BE2C (cell line): Measurements from ENCODE around the gene NFIB.

Source experiments
- DNase-seq: peaks from one replicate; pipeline ENCODE4 v3.0.0-alpha.2; 2020
- H3K27me3 ChIP-seq: fragments of 250-450 bp; sonication (Bioruptor Pico); 2 replicates; pipeline ENCODE4 v1.5.1; 2020; ENCODE audit warnings: mild to moderate bottlenecking
- H3K36me3 ChIP-seq: fragments of 250-450 bp; sonication (Bioruptor Pico); 2 replicates; pipeline ENCODE4 v1.5.1; 2020; ENCODE audit warnings: mild to moderate bottlenecking
- H3K4me1 ChIP-seq: fragments of 250-450 bp; sonication (Bioruptor Pico); 2 replicates; pipeline ENCODE4 v1.5.1; 2020
- H3K4me3 ChIP-seq: 2 replicates; pipeline ENCODE4 v1.5.1; 2011; ENCODE audit warnings: low read depth, low read length
- H3K9me3 ChIP-seq: fragments of 250-450 bp; sonication (Bioruptor Pico); 2 replicates; pipeline ENCODE4 v1.5.1; 2020
- TF ChIP-seq, protein P1 (sequence below): IDR thresholded peaks from 2 replicates; pipeline ENCODE4 v1.5.1; 2012; ENCODE audit warnings: mild to moderate bottlenecking, low read depth, low read length

Gene NFIB

DNA sequence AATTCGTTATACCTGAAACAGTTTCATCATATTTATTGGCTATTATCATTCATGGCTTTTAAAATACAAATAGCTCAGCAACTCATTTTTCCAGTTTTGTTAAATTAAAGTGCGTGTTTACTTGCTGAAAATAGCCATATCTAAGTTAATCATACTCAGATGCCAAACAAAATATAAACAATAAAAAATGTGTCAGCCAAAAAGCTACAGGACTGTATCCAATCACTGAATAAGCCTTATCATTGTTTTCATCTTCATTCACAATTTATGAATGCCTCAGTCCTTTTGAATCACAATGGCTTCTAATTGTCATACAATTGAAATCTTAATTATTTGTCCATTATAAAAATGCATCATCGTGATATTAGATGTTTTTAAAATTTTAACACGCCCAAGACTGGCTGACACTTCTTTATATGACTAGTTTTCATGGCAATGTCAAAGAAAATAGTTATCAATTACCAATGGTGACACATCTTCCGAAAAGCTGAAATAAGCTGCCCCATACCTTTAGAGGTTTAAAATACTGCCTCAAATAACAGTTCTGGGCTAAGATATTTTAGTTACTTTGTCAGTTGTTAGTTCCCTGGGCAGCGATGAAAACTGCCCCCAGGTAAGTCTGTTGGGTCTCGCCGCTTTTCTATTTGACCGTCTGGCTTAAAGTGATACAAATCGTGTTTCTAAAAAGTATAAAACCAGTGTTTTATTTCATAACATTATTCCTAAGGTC, 1.8 kb downstream of the NFIB start:
- no peak for DNase-seq
- TF ChIP-seq, protein P1, sequence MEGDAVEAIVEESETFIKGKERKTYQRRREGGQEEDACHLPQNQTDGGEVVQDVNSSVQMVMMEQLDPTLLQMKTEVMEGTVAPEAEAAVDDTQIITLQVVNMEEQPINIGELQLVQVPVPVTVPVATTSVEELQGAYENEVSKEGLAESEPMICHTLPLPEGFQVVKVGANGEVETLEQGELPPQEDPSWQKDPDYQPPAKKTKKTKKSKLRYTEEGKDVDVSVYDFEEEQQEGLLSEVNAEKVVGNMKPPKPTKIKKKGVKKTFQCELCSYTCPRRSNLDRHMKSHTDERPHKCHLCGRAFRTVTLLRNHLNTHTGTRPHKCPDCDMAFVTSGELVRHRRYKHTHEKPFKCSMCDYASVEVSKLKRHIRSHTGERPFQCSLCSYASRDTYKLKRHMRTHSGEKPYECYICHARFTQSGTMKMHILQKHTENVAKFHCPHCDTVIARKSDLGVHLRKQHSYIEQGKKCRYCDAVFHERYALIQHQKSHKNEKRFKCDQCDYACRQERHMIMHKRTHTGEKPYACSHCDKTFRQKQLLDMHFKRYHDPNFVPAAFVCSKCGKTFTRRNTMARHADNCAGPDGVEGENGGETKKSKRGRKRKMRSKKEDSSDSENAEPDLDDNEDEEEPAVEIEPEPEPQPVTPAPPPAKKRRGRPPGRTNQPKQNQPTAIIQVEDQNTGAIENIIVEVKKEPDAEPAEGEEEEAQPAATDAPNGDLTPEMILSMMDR, result no peak
- no peaks in the 10 kb centered on the region for H3K9me3 ChIP-seq
- peak overlapping the region; percentile 95 for H3K4me3 ChIP-seq
- no peaks in the 10 kb centered on the region; the same call in 1 of the 2 replicates for H3K36me3 ChIP-seq
- H3K4me1 ChIP-seq, result peaks cover 20% of the 10 kb centered on the region
- no peaks in the 10 kb centered on the region for H3K27me3 ChIP-seq

DNA sequence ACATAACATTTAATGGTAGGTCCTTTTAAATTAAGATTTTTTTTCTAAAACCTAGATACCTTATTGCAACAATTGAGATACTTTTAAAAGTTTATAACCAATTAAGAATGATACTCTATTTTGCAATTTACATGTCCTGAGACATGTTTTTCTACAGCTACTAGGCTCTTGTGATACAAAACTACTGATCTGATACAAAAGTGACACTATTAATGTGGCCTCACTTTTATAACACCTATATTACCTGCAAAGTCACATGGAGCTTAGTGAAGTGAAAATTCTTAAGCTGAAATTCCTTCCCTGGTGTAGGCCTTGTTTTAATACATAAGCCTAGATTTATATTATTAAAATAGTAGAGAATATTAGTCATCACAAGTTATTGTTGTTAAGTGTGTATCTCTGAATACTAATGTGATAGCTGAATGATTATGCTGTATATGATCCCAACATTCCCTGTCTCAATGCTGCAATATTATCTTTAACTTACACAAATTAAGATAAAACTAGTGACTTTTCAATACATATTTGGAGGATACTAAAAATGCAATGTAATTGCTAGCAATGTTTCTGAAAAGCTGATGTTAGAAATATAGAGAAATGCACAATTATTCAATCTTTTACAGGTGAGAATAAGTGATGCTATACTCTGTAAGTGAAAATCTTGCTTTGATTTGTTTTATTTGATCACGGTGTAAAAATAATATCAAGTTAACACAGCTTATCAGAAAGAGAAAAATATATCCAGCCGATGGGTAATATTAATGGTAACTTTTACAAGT, 2.6 kb downstream of the NFIB start:
- Histone ChIP-seq H3K4me3 (peak overlapping the region; percentile 95), H3K27me3 (no peaks in the 10 kb centered on the region), H3K4me1 (peaks cover 16% of the 10 kb centered on the region), H3K9me3 (no peaks in the 10 kb centered on the region), H3K36me3 (peaks cover 7% of the 10 kb centered on the region)
- TF ChIP-seq, protein P1, result no peak
- DNase-seq, result no peak

DNA sequence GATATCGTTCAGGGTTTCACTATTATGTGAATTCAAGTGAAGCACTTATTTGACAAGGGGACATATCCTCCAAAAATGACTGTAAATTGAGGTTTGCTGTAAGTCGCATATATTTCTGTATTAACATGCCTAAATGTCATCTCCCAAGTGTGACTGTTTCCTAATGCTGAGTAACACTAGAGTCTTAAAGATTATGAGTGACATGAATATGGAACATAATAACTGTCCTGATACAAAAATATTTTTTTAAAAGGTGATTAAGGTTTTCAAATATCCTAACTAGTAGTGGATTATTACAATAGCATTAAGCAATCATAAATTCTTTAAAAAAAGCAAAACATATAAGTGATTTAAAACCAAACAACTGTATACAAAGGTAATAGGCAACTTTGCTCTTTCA, 3.6 kb downstream of the NFIB start:
- TF ChIP-seq, protein P1, result no peak
- DNase-seq, result no peak
- Histone ChIP-seq H3K9me3 (no peaks in the 10 kb centered on the region), H3K36me3 (peaks cover 15% of the 10 kb centered on the region), H3K27me3 (no peaks in the 10 kb centered on the region), H3K4me1 (peaks cover 16% of the 10 kb centered on the region), H3K4me3 (peak overlapping the region; percentile 95)

DNA sequence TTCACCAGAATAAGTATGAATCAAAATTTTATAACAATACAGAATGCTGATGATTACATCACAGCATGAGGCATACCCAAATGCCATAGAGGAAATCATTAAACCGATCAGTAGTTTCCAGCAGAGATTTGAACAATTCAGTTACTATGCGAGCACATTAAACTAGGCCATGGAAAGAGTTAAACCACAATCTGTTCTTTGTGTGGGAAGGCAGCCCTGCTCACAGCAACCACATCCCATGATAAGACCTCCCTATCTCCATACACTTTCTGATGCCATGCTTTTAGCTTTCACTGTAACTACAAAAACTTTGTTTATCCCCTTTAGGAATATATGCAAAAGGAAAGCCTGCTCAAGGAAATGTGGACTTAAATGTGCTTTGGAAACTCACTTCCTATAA, 4.5 kb downstream of the NFIB start:
- Histone ChIP-seq H3K4me3 (peak overlapping the region; percentile 95), H3K4me1 (peaks cover 16% of the 10 kb centered on the region), H3K27me3 (no peaks in the 10 kb centered on the region), H3K36me3 (peaks cover 21% of the 10 kb centered on the region), H3K9me3 (no peaks in the 10 kb centered on the region)
- TF ChIP-seq, protein P1, result no peak
- peak; percentile 25 for DNase-seq

DNA sequence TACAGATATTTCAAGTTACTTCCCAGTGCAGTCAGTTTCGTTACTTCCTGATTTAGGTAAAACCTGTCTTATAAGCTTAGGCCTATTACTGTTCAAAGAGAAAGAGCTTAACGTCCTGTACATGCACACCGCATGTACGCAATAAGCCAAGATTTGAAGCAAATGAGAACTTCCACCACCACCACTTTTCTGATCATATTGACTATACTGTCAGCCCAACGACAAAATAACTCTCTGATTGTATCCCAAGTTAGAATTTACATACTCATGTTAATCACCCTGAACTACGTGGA, 5.1 kb downstream of the NFIB start:
- Histone ChIP-seq H3K9me3 (no peaks in the 10 kb centered on the region), H3K27me3 (no peaks in the 10 kb centered on the region), H3K4me3 (peak overlapping the region; percentile 95), H3K36me3 (peaks cover 28% of the 10 kb centered on the region), H3K4me1 (peaks cover 16% of the 10 kb centered on the region)
- TF ChIP-seq, protein P1, result no peak
- DNase-seq, result no peak
